Astrocyte (in vitro differentiated cells and primary cell): ENCODE data around the gene ZNF488.

ENCODE experiments used
- CTCF ChIP-seq: IDR thresholded peaks from 2 replicates; pipeline ENCODE4 v1.5.1; 2011; ENCODE audit warnings: low read depth, mild to moderate bottlenecking, inconsistent platforms, low read length, moderate library complexity; ENCODE audit not compliant: insufficient read depth
- EZH2 ChIP-seq: IDR thresholded peaks from 2 replicates; pipeline ENCODE4 v1.6.1; 2012; ENCODE audit warnings: mild to moderate bottlenecking, low read length, inconsistent platforms; ENCODE audit not compliant: insufficient read depth

- TF ChIP-seq CTCF (peak; percentile 97), EZH2 (no peak)
These were observed 43.4 kb downstream of the ZNF488 start for GRCh38 chr10:47340608-47341170.
